ENCODE measurements around the gene SH3PXD2B.
"Not testable (repeated sequence)": the region's sequence is repeated elsewhere in the genome, so short reads cannot be mapped to it uniquely, and the experiment has no call there.

SH3PXD2B gene

GRCh38 chr5:172362755-172363154 lies 91.6 kb downstream of the SH3PXD2B start:
- DNase-seq = no peak

DNA sequence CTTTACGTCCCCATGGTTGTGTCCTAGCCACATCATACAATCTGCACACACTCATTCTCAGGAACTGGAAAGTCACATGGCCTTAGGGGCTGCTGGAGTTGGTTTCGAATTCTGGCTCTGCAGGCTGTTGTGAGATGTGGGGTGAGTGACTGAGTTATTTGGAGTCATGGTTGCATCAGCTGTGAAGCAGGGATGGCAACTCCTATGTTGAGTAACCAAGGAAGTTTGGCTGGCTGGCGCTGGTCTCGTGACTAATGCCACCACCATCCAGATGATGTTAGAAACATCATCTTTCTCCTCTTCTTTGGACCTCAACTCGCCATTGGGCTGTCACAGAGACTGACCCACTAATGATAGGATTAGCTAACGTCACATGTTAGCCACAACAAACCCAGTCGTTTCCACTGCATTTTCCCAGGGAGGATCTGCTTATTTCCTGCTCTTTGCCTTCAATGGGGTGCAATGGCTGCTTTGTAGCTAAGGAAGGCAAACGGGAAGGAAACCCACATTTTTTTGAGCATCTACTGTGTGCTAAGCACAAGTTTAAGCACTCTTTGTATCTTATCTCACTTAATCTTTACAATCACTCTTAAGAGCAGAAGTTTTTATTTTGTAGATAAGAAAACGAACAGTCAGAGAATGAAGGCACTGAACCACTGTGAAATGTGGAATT lies 92.6 kb downstream of the SH3PXD2B start:
- DNase-seq = no peak

DNA sequence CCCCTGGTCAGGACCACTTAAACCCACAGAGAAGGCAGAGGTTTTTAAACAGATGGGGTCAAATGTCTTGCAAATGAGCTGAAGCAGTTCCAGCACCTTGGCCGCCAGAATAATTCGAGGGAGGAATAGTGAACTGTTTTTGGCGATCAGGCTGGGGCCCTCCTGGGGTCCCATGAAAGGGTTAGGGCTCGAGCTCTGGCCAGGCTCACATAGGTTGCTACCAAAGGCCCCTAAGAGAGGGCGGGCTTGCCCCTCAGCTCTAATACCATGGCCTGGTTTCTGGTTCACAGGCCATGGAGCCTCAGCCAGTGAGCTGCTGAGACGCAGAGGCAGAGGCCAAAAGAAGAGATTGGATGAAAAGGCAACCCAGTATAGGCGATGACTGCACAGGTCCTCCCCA lies 96.0 kb downstream of the SH3PXD2B start:
- no peak for DNase-seq

DNA sequence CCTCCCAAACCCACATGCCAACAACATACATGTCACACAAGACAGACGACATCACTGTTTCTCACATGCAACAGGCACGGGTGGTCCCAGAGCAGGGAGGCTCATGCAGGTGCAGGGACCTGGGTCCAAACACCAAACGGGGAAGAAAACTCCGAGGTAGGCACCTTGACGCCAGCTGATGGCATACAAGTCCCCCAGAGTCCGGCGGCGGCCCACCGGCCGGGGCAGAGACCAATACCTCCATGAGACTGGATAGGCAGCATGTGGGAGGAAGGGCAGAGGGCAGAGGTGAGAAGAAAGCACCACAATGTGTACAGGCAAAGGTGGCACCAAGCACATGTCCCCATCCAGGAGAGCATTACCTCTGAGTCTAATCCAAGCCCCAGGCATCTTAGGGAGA lies 97.8 kb downstream of the SH3PXD2B start:
- no peak for DNase-seq

GRCh38 chr5:172356047-172356446 lies 98.3 kb downstream of the SH3PXD2B start:
- DNase-seq = no peak

- DNase-seq = no peak
Measured at GRCh38 chr5:172353846-172354245, 100.5 kb downstream of the SH3PXD2B start.

DNA sequence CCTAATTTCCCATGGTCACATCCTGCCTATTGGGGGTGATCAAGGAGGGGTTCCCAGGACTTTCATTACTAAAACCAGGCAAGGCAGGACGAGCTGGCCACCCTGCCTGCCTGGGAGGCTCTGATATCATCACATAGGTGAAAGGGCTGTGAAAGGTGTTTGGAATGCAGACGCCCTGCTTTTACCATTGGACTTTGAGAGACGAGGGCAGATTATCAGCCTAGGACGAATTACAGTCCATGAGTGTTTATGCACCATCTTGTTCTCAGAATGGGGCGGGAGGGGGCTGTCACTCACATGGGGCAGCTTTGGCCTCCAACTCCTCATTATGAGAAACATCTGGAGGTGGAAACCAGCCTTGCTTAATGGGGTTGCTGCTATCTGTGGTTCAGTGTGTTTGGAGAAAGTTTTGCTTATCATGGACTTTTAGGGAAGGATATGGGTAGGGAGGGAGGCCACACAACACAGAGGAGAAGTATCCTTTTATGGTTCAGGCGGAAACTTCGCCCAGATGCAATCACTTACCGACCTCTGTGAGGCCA lies 101.0 kb downstream of the SH3PXD2B start:
- DNase-seq = no peak

GRCh38 chr5:172352526-172352925 lies 101.8 kb downstream of the SH3PXD2B start:
- DNase-seq = not testable (repeated sequence)

DNA sequence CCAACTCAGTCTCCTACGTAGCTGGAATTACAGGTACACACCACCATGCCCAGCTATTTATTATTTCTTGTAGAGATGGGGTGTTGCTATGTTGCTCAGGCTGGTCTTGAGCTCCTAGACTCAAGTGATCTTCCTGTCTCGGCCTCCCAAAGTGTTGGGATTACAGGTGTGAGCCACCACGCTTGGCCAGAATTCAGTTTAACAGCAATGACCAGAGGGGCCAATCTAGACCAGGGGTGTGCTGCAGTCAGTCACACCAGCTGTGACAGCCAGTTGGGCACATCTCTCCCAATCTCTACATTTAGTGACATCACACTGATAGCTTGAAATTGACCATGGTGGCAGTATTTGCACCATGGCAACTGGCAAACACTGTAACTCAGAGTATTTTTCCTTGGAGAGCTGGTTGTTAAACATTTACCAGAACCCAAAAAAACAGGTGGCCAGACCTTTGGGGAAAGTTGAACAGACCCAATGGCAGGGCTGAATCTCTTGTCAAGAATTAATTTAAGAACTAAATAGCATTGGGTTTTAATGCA lies 103.0 kb downstream of the SH3PXD2B start:
- no peak for DNase-seq

DNA sequence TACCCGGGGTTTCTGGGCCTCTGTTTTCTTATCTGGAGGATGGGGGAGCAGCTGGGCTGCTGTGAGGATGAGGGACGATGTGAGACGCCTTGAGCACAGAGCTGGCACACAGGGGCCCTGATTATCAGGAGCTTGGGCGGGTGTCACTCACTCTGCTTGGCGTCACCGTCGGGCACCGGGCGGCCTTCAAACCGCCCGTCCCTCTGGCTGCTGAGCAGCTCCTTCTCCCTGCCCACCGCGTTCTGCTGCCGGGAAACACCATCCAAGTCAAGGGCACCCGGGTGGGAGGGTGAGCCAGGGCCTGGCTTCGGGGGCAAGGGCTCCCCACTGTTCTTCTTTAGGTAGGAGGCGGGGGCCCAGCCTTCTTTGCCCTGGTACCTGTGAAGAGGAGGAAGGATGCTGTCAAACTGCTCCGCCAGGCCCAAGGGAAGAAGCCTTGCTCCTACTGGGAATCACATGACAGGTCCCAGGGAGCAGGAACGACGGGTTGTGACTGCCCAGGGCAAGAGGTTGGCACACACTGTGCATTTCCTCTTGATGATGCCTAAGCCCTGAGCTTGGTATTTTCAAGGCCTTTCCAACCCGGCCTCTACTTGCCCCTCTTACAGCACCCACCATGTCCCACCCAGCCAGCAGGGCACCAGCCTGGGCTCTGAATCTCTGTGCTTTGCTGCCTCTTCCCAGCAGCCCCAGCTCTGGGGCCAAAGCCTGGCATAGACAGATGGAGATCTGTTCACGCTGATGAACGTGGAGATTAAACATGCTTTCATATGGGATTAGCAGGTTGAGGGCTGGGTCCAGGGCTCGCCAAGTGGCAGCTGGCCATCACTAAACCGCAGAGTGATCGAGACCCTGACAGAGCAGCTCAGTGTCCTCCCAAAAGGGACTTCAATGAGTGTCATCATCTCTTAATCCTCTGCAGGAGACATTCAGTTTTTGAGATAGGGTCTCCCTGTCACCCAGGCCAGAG lies 103.8 kb downstream of the SH3PXD2B start:
- DNase-seq = no peak

DNA sequence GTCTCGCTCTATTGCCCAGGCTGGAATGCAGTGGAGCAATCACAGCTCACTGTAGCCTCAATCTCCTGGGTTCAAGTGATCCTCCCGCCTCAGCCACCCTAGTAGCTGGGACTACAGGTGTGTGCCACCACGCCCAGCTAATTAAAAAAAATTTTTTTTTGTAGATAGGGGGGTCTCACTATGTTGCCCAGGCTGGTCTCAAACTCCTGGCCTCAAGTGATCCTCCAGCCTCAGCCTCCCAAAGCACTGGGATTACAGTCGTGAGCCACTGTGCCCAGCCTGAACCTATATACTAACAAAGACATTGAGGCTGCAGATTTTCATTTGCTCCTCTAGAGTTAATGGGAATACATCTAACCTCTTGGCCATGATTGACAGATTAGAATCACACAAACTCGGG lies 105.6 kb downstream of the SH3PXD2B start:
- DNase-seq = not testable (repeated sequence)

DNA sequence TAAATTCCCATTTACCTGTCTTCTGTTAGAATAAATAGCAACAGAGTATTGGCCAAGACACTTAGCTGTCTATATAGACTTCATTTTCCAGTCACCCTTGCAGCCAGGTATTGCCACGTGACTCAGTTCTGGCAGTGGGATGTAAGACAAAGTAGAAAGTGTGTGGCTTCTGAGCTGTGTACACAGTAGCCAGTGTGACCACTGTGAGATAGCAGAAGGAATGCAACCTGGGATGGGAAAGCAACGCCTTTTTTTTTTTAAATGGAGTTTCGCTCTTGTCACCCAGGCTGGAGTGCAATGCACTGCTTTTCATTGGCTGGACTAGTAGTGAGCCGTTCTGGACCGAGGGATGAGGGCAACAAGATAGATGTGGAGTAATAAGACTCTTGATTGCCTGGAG lies 106.2 kb downstream of the SH3PXD2B start:
- DNase-seq = no peak

GRCh38 chr5:172347496-172348052 lies 106.8 kb downstream of the SH3PXD2B start:
- DNase-seq = no peak

- DNase-seq = no peak
Measured at GRCh38 chr5:172345881-172346280, 108.4 kb downstream of the SH3PXD2B start.

GRCh38 chr5:172344855-172345409 lies 109.4 kb downstream of the SH3PXD2B start:
- DNase-seq = no peak

GRCh38 chr5:172343741-172344140 lies 110.6 kb downstream of the SH3PXD2B start:
- no peak for DNase-seq

- DNase-seq = no peak
Measured at GRCh38 chr5:172342918-172343317, 111.4 kb downstream of the SH3PXD2B start.

DNA sequence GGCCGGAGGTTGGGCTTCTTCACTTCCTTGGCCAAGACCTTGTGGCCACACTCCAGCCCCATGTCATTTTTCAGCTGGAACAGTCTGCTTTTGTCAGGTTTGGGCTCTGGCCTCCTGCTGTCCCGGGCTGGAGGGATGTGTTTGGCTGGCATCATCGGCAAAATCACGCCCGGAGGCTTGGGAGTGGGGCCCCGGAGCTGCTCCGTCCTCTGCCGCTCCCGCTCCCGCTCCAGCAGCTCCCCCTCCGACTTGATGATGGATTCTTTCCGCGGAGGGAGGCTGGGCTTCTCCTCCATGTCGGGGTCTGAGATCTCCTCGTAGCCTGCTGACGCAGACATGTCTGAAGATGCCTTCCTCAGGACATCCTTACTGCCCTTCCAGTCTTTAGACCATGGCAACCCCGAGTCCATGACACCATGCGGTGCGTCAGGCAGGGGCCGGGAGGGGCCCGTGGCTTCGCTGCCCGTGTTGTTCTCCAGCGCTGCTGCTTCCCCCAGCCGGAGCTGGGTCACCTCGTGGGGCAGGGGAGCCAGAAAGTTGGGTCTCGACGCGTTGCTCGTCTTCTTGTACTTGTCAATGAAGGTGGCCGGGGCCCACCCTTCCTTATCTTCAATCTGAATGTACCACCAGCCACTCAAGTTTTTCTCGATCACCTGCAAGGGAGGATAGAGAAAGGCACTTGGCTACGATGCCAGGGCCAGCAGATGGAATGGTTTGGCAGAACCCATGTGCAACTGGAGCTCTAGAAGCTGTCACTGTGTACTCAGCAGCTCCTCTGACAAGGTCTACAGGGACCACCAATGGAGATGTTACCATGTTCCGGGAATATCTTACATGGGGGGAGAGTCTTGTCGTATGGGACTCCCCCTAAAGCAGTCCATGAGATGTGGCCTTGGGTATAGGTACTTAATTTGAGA lies 114.8 kb downstream of the SH3PXD2B start:
- no peak for DNase-seq

GRCh38 chr5:172336676-172337285 lies 117.5 kb downstream of the SH3PXD2B start:
- DNase-seq = no peak

DNA sequence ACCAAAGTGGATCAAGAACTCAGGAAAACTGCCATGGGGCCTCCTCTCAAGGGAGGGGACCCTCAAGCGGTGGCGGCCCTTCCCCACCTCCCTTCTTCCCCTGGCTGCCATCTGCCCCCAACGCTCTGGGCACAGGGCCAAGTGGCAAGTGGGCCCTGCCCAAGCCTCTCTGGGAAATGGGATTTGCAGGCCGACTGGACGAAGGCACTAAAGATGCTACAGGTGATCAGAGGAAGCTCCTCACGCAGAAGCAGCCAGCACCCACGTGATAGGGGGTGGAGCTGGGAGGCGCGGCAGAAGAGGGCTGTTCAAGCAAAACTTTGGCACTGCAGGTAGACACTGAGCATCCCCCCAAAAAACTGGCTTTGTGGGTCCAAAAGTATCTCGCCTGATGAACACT lies 118.1 kb downstream of the SH3PXD2B start:
- DNase-seq = no peak

DNA sequence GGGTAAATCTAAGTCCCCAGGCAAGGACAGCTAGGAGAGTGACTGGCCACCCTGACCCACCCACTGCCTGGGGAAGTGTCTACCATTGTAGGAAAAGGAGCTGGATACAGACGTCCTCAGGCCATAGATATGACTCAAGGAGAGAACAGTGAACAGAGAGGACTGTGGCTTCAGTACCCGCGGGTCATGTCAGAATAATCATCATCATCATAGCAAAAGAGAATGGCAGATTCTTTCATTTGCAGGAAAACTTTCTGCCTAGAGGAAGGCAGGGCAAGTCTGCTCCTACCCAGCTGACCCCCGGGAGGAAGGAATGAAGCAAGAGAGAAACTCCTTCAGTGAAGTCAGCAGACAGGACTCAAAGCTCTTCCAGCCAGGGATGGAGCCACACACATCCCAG lies 118.6 kb downstream of the SH3PXD2B start:
- no peak for DNase-seq

Data from NCI-H526 treated with DMSO at 0.1 percent for 48 hours (cell line).